Epithelial cell of proximal tubule (primary cell): ENCODE results near the gene RTKN2. TPM values are rescaled to one million over a fixed set of nuclear protein-coding genes. Genes with fewer than 3 reads are reported as not detected.

ENCODE experiments used
- DNase-seq: peaks from one replicate; pipeline ENCODE4 v3.0.0-alpha.2; 2011; ENCODE audit warnings: low read depth
- H3K4me3 ChIP-seq: 2 replicates; pipeline ENCODE4 v1.5.1; 2011; ENCODE audit warnings: low read depth, mild to moderate bottlenecking, low read length
- CTCF ChIP-seq: conservative IDR thresholded peaks from 2 replicates; pipeline ENCODE4 v1.5.1; 2012; ENCODE audit warnings: low read depth, mild to moderate bottlenecking, low read length
- total RNA-seq: library from RNA; depleted of rRNA; stranded (reverse); fragments of >200 nt; gene quantifications from 2 replicates; pipeline ENCODE4 v1.2.3, GENCODE V29; 2015

RTKN2 gene
- total RNA-seq, 1 donor from 2014 or later, result 7.1 TPM

DNA sequence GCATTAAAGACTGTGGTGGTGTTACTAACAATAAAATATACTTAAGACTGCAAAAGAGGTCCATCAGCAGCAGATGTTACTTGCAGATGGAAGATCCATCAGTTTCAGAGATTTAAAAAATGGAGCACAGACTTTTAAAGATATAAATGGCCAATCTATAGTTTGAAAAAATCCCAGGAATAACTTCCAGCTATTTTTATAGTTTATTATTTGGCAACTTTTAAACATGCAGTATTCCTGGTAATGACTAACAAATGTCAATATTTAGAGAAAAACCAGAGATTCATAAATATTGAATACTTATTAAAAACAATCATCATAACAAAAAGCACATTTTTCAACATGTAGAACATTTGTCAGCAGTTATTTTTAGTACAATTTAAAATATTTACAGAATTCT, 30.7 kb downstream of the RTKN2 start:
- DNase-seq, result no peak
- no peak for TF ChIP-seq CTCF
- H3K4me3 ChIP-seq, result no peak overlapping the region

- no peak overlapping the region for H3K4me3 ChIP-seq
These were observed 31.1 kb downstream of the RTKN2 start for GRCh38 chr10:62237506-62237905.

GRCh38 chr10:62234077-62234605, 34.5 kb downstream of the RTKN2 start:
- DNase-seq, result no peak
- H3K4me3 ChIP-seq, result no peak overlapping the region
- TF ChIP-seq CTCF, result no peak

More at GRCh38 chr10:62237506-62237905, 31.1 kb downstream of the RTKN2 start:
- DNase-seq, result no peak
- no peak for TF ChIP-seq CTCF

GRCh38 chr10:62233356-62234076, 35.1 kb downstream of the RTKN2 start:
- no peak for DNase-seq
- no peak overlapping the region for H3K4me3 ChIP-seq
- no peak for TF ChIP-seq CTCF

GRCh38 chr10:62231805-62232204, 36.8 kb downstream of the RTKN2 start:
- H3K4me3 ChIP-seq, result no peak overlapping the region
- no peak for DNase-seq
- no peak for TF ChIP-seq CTCF

GRCh38 chr10:62231371-62231770, 37.3 kb downstream of the RTKN2 start:
- no peak overlapping the region for H3K4me3 ChIP-seq
- no peak for TF ChIP-seq CTCF

More at GRCh38 chr10:62231371-62231770, 37.3 kb downstream of the RTKN2 start:
- DNase-seq, result no peak
